Nephron (organoid): Measurements from ENCODE around the gene RNF187.

ENCODE experiments used
- H3K27ac Mint-ChIP-seq, 3 experiments: 2 replicates each; pipeline ENCODE4 v1.8.0; 2020; ENCODE audit warnings: mixed read lengths in 3 of 3, mild to moderate bottlenecking in 2 of 3, moderate library complexity in 1 of 3
- H3K27me3 Mint-ChIP-seq: 2 replicates; pipeline ENCODE4 v1.8.0; 2021; ENCODE audit warnings: low read depth, mild to moderate bottlenecking, moderate library complexity, mixed read lengths
- H3K36me3 Mint-ChIP-seq: 2 replicates; pipeline ENCODE4 v1.8.0; 2020; ENCODE audit warnings: low read depth, mixed read lengths
- H3K4me1 Mint-ChIP-seq: 2 replicates; pipeline ENCODE4 v1.8.0; 2020; ENCODE audit warnings: mixed read lengths
- H3K4me3 Mint-ChIP-seq, 3 experiments: 2 replicates each; pipeline ENCODE4 v1.8.0; 2020; ENCODE audit warnings: mild to moderate bottlenecking in 3 of 3, mixed read lengths in 3 of 3, moderate library complexity in 2 of 3
- H3K9me3 Mint-ChIP-seq: 2 replicates; pipeline ENCODE4 v1.8.0; 2020; ENCODE audit warnings: mixed read lengths
- TF ChIP-seq, protein P1 (sequence below), 3 experiments: fragments of 200-600 bp; sonication (generic); IDR thresholded peaks; one replicate each; pipeline ENCODE4 v1.5.0; 2021; ENCODE audit warnings: antibody characterized with exemption in 3 of 3; ENCODE audit not compliant: unreplicated experiment in 3 of 3

RNF187 gene

DNA sequence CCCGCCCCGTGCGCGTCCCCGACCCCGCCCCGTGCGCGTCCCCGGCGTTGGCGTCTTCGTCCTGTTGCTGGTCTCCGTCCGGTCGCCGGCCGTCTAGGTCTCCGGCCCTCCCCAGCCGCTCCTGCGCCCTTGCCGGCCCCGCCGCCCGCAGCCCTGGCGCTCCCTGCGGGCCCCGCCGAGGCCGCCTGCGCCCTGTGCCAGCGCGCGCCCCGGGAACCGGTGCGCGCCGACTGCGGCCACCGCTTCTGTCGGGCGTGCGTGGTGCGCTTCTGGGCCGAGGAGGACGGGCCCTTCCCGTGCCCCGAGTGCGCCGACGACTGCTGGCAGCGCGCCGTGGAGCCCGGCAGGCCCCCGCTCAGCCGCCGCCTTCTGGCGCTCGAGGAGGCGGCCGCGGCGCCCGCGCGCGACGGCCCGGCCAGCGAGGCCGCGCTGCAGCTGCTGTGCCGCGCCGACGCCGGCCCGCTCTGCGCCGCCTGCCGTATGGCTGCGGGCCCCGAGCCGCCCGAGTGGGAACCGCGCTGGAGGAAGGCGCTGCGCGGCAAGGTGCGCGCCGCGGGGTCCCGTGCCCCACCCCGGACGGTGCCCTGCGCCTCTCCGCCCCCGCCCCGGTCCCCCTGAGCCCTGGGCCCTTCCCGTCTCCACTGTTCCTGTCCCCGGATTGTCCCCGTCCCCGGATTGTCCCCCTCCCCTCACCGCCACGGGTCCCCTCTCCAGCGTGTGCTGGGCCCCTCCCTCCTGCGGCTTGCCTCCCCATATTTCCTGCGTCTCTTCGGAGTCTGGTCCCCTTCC lies at the start of gene RNF187:
TSS of gene RNF187 (plus strand) at position 47 of the 789 bp plus-strand sequence.
- H3K27ac Mint-ChIP-seq: peak within 1 kb of the TSS; percentile 100
- no peaks in the 10 kb centered on the region for H3K9me3 Mint-ChIP-seq
- TF ChIP-seq, protein P1, sequence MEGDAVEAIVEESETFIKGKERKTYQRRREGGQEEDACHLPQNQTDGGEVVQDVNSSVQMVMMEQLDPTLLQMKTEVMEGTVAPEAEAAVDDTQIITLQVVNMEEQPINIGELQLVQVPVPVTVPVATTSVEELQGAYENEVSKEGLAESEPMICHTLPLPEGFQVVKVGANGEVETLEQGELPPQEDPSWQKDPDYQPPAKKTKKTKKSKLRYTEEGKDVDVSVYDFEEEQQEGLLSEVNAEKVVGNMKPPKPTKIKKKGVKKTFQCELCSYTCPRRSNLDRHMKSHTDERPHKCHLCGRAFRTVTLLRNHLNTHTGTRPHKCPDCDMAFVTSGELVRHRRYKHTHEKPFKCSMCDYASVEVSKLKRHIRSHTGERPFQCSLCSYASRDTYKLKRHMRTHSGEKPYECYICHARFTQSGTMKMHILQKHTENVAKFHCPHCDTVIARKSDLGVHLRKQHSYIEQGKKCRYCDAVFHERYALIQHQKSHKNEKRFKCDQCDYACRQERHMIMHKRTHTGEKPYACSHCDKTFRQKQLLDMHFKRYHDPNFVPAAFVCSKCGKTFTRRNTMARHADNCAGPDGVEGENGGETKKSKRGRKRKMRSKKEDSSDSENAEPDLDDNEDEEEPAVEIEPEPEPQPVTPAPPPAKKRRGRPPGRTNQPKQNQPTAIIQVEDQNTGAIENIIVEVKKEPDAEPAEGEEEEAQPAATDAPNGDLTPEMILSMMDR (IDR thresholded peaks at IDR 0.05; ENCODE audit: unreplicated experiment in 3 of 3): no peak
- H3K4me3 Mint-ChIP-seq: peak within 1 kb of the TSS; percentile 97 to 100 (median 99)
- peaks cover 4% of the 10 kb centered on the region for H3K27me3 Mint-ChIP-seq
- H3K4me1 Mint-ChIP-seq: peaks cover 23% of the 10 kb centered on the region
- peaks cover 25% of the 10 kb centered on the region for H3K36me3 Mint-ChIP-seq

DNA sequence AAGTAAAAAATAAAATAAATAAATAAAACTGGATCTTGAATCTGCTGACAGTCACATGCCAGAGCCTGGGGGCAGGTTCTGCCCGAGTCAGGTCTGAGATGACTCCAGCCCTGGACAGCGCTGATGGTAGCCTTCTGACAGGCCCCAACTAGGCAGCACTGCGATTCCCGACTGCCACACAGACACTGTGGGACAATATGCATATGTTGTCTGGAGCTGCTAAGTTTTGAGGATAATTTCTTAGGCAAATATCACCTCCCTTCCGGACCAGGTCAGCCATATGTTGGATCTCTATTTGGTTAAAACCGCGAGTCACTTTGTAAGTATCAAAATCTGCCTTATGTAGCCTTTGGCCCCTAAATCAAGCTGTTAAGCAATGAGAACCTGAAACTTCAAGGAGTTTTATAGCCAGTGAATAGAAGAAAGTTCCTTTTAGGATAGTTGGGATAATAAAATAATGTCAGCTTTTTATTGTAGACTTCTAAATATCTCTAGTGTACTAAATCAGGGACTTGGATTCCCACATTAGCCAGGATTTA lies 49.7 kb upstream of the RNF187 start:
- H3K9me3 Mint-ChIP-seq: no peaks in the 10 kb centered on the region
- H3K27ac Mint-ChIP-seq: peak overlapping the region in 1 of 3 experiments; percentile 61
- H3K27me3 Mint-ChIP-seq: peaks cover 18% of the 10 kb centered on the region
- no peaks in the 10 kb centered on the region for H3K4me1 Mint-ChIP-seq
- TF ChIP-seq, protein P1 (IDR thresholded peaks at IDR 0.05; ENCODE audit: unreplicated experiment in 3 of 3): no peak
- H3K36me3 Mint-ChIP-seq: no peaks in the 10 kb centered on the region
- H3K4me3 Mint-ChIP-seq: no peak overlapping the region

GRCh38 chr1:228438266-228438665 lies 48.9 kb upstream of the RNF187 start:
- Mint-ChIP-seq H3K27ac (no peak overlapping the region), H3K27me3 (peaks cover 22% of the 10 kb centered on the region), H3K4me1 (no peaks in the 10 kb centered on the region), H3K36me3 (no peaks in the 10 kb centered on the region), H3K9me3 (no peaks in the 10 kb centered on the region), H3K4me3 (no peak overlapping the region)
- TF ChIP-seq, protein P1 (IDR thresholded peaks at IDR 0.05; ENCODE audit: unreplicated experiment in 3 of 3): no peak

GRCh38 chr1:228440761-228441500 lies 46.3 kb upstream of the RNF187 start:
- H3K36me3 Mint-ChIP-seq: no peaks in the 10 kb centered on the region
- no peaks in the 10 kb centered on the region for H3K9me3 Mint-ChIP-seq
- no peak overlapping the region for H3K4me3 Mint-ChIP-seq
- TF ChIP-seq, protein P1 (IDR thresholded peaks at IDR 0.05; ENCODE audit: unreplicated experiment in 3 of 3): no peak
- H3K27ac Mint-ChIP-seq: peak overlapping the region in 1 of 3 experiments; percentile 82
- peaks cover 9% of the 10 kb centered on the region for H3K4me1 Mint-ChIP-seq
- peaks cover 30% of the 10 kb centered on the region for H3K27me3 Mint-ChIP-seq

- TF ChIP-seq, protein P1 (IDR thresholded peaks at IDR 0.05; ENCODE audit: unreplicated experiment in 3 of 3): no peak
- Mint-ChIP-seq H3K36me3 (no peaks in the 10 kb centered on the region), H3K27ac (no peak overlapping the region), H3K27me3 (peaks cover 49% of the 10 kb centered on the region), H3K4me3 (no peak overlapping the region), H3K9me3 (no peaks in the 10 kb centered on the region), H3K4me1 (peaks cover 9% of the 10 kb centered on the region)
Measured at GRCh38 chr1:228443395-228443794, 43.8 kb upstream of the RNF187 start.
